Endothelial cell (in vitro differentiated cells): ENCODE results near the gene CHIC2. TPM values are rescaled to one million over a fixed set of nuclear protein-coding genes. Genes with fewer than 3 reads are reported as not detected.

ENCODE experiments used
- DNase-seq: peaks from one replicate; pipeline ENCODE4 v3.0.0; 2021; ENCODE audit warnings: low spot score
- H3K27ac Mint-ChIP-seq: one replicate; pipeline ENCODE4 v1.8.0; 2021; ENCODE audit warnings: mixed read lengths, inconsistent platforms; ENCODE audit not compliant: unreplicated experiment
- H3K27me3 Mint-ChIP-seq: one replicate; pipeline ENCODE4 v1.8.0; 2021; ENCODE audit warnings: mild to moderate bottlenecking, moderate library complexity, mixed read lengths, inconsistent platforms; ENCODE audit not compliant: unreplicated experiment
- H3K36me3 Mint-ChIP-seq: one replicate; pipeline ENCODE4 v1.8.0; 2021; ENCODE audit warnings: mild to moderate bottlenecking, low read depth, mixed read lengths, inconsistent platforms; ENCODE audit not compliant: unreplicated experiment
- H3K4me1 Mint-ChIP-seq: one replicate; pipeline ENCODE4 v1.8.0; 2021; ENCODE audit warnings: mild to moderate bottlenecking, mixed read lengths, inconsistent platforms; ENCODE audit not compliant: unreplicated experiment
- H3K4me3 Mint-ChIP-seq: one replicate; pipeline ENCODE4 v1.8.0; 2021; ENCODE audit warnings: mild to moderate bottlenecking, mixed read lengths, inconsistent platforms; ENCODE audit not compliant: unreplicated experiment
- H3K9me3 Mint-ChIP-seq: one replicate; pipeline ENCODE4 v1.8.0; 2021; ENCODE audit warnings: mixed read lengths, inconsistent platforms; ENCODE audit not compliant: unreplicated experiment
- CTCF ChIP-seq: fragments of 200-600 bp; sonication (generic); IDR thresholded peaks from one replicate; pipeline ENCODE4 v1.5.0; 2021; ENCODE audit warnings: antibody characterized with exemption; ENCODE audit not compliant: unreplicated experiment
- total RNA-seq: library from RNA; stranded (reverse); fragmentation: NEBNext Ultra II Directional; extraction: Animal tissue kit (Norgen Biotek cat#: 25700); gene quantifications from one replicate; pipeline ENCODE4 v1.2.1, GENCODE V29; 2021; ENCODE audit not compliant: unreplicated experiment

The CHIC2 gene
- total RNA-seq, 1 donor from 2014 or later: 33.1 TPM

- Mint-ChIP-seq H3K9me3 (no peaks in the 10 kb centered on the region), H3K36me3 (no peaks in the 10 kb centered on the region), H3K27me3 (peaks cover 22% of the 10 kb centered on the region), H3K4me3 (no peak overlapping the region), H3K27ac (no peak overlapping the region), H3K4me1 (peaks cover 55% of the 10 kb centered on the region)
- DNase-seq: no peak
- TF ChIP-seq CTCF: no peak
Observed at GRCh38 chr4:54104907-54105306, 40.5 kb upstream of the CHIC2 start.

GRCh38 chr4:54103190-54103574 lies 38.8 kb upstream of the CHIC2 start:
- TF ChIP-seq CTCF: no peak
- Mint-ChIP-seq H3K9me3 (no peaks in the 10 kb centered on the region), H3K27ac (peak overlapping the region; percentile 31), H3K4me1 (peaks cover 51% of the 10 kb centered on the region), H3K36me3 (no peaks in the 10 kb centered on the region), H3K4me3 (peak overlapping the region; percentile 65), H3K27me3 (peaks cover 30% of the 10 kb centered on the region)
- no peak for DNase-seq

- no peak for DNase-seq
- Mint-ChIP-seq H3K27me3 (peaks cover 27% of the 10 kb centered on the region), H3K36me3 (no peaks in the 10 kb centered on the region), H3K4me1 (peaks cover 47% of the 10 kb centered on the region), H3K9me3 (no peaks in the 10 kb centered on the region), H3K4me3 (peak overlapping the region; percentile 65), H3K27ac (peak overlapping the region; percentile 31)
- TF ChIP-seq CTCF: no peak
Observed at GRCh38 chr4:54102531-54103106, 38.2 kb upstream of the CHIC2 start.

GRCh38 chr4:54101190-54102041 lies 37.0 kb upstream of the CHIC2 start:
- TF ChIP-seq CTCF: no peak
- Mint-ChIP-seq H3K9me3 (no peaks in the 10 kb centered on the region), H3K27me3 (peaks cover 28% of the 10 kb centered on the region), H3K4me1 (peaks cover 45% of the 10 kb centered on the region), H3K27ac (no peak overlapping the region), H3K4me3 (no peak overlapping the region), H3K36me3 (no peaks in the 10 kb centered on the region)
- DNase-seq: no peak

GRCh38 chr4:54100595-54101189 lies 36.3 kb upstream of the CHIC2 start:
- peaks cover 49% of the 10 kb centered on the region for H3K4me1 Mint-ChIP-seq
- no peak for TF ChIP-seq CTCF
- no peak overlapping the region for H3K27ac Mint-ChIP-seq
- no peak for DNase-seq
- no peaks in the 10 kb centered on the region for H3K9me3 Mint-ChIP-seq
- no peak overlapping the region for H3K4me3 Mint-ChIP-seq
- H3K27me3 Mint-ChIP-seq: peaks cover 33% of the 10 kb centered on the region
- peaks cover 4% of the 10 kb centered on the region for H3K36me3 Mint-ChIP-seq
